Measurements from ENCODE around the gene TRIM8. TPM values are rescaled to one million over a fixed set of nuclear protein-coding genes. Genes with fewer than 3 reads are reported as not detected.

Gene TRIM8
- 44.4 TPM for total RNA-seq

- Histone ChIP-seq H3K4me3 (ENCODE audit: low read length in 3 of 3) (peak within 1 kb of the TSS; percentile 79 to 97 (median 81)), H3K27ac (ENCODE audit: low read depth, low read length) (peak within 1 kb of the TSS; percentile 98), H3K9me3 (ENCODE audit: control insufficient read depth in 3 of 3, low read length in 3 of 3) (no peaks in the 10 kb centered on the region), H3K36me3 (ENCODE audit: control insufficient read depth in 3 of 3, insufficient read depth in 3 of 3, low read length in 3 of 3) (peaks cover 0 to 10% (median 6%) of the 10 kb centered on the region in 3 donors), H3K27me3 (ENCODE audit: control insufficient read depth in 3 of 3, insufficient read depth in 3 of 3, low read length in 3 of 3) (no peaks in the 10 kb centered on the region), H3K4me1 (ENCODE audit: control insufficient read depth in 3 of 3, insufficient read depth in 3 of 3, low read length in 3 of 3) (peaks cover 31 to 46% (median 40%) of the 10 kb centered on the region in 3 donors), H3K9ac (ENCODE audit: low read depth in 1 of 3, low read length in 3 of 3) (peak within 1 kb of the TSS; percentile 95 to 100 (median 98))
These were observed at the start of gene TRIM8 for GRCh38 chr10:102644066-102644645. TRIM8 (plus strand) TSS chr10:102644479; CDS start chr10:102644618, 139 bp downstream.

GRCh38 chr10:102595293-102595692 lies 49.0 kb upstream of the TRIM8 start:
- no peak overlapping the region for H3K4me3 ChIP-seq (ENCODE audit: low read length in 3 of 3)
- no peaks in the 10 kb centered on the region for H3K27me3 ChIP-seq (ENCODE audit: control insufficient read depth in 3 of 3, insufficient read depth in 3 of 3, low read length in 3 of 3)
- H3K4me1 ChIP-seq (ENCODE audit: control insufficient read depth in 3 of 3, insufficient read depth in 3 of 3, low read length in 3 of 3), result peaks cover 39 to 52% (median 47%) of the 10 kb centered on the region in 3 donors
- H3K9me3 ChIP-seq (ENCODE audit: control insufficient read depth in 3 of 3, low read length in 3 of 3), result no peaks in the 10 kb centered on the region
- no peak overlapping the region for H3K27ac ChIP-seq (ENCODE audit: low read depth, low read length)
- H3K9ac ChIP-seq (ENCODE audit: low read depth in 1 of 3, low read length in 3 of 3), result peak overlapping the region; percentile 3 to 58 (median 57)
- H3K36me3 ChIP-seq (ENCODE audit: control insufficient read depth in 3 of 3, insufficient read depth in 3 of 3, low read length in 3 of 3), result peaks cover 4 to 29% (median 13%) of the 10 kb centered on the region in 3 donors

- Histone ChIP-seq H3K27ac (ENCODE audit: low read depth, low read length) (no peak overlapping the region), H3K27me3 (ENCODE audit: control insufficient read depth in 3 of 3, insufficient read depth in 3 of 3, low read length in 3 of 3) (no peaks in the 10 kb centered on the region), H3K4me3 (ENCODE audit: low read length in 3 of 3) (no peak overlapping the region), H3K9me3 (ENCODE audit: control insufficient read depth in 3 of 3, low read length in 3 of 3) (no peaks in the 10 kb centered on the region), H3K36me3 (ENCODE audit: control insufficient read depth in 3 of 3, insufficient read depth in 3 of 3, low read length in 3 of 3) (peaks cover 4 to 29% (median 13%) of the 10 kb centered on the region in 3 donors), H3K9ac (ENCODE audit: low read depth in 1 of 3, low read length in 3 of 3) (peak overlapping the region in 2 of 3 donors; percentile 3), H3K4me1 (ENCODE audit: control insufficient read depth in 3 of 3, insufficient read depth in 3 of 3, low read length in 3 of 3) (peaks cover 45 to 58% (median 53%) of the 10 kb centered on the region in 3 donors)
These were observed 48.4 kb upstream of the TRIM8 start for GRCh38 chr10:102595897-102596296.

- Histone ChIP-seq H3K4me3 (ENCODE audit: low read length in 3 of 3) (peak overlapping the region in 1 of 3 donors; percentile 25), H3K9me3 (ENCODE audit: control insufficient read depth in 3 of 3, low read length in 3 of 3) (no peaks in the 10 kb centered on the region), H3K27ac (ENCODE audit: low read depth, low read length) (peak overlapping the region; percentile 21), H3K36me3 (ENCODE audit: control insufficient read depth in 3 of 3, insufficient read depth in 3 of 3, low read length in 3 of 3) (peaks cover 4 to 29% (median 13%) of the 10 kb centered on the region in 3 donors), H3K4me1 (ENCODE audit: control insufficient read depth in 3 of 3, insufficient read depth in 3 of 3, low read length in 3 of 3) (peaks cover 52 to 65% (median 60%) of the 10 kb centered on the region in 3 donors), H3K9ac (ENCODE audit: low read depth in 1 of 3, low read length in 3 of 3) (peak overlapping the region in 2 of 3 donors; percentile 30 to 60), H3K27me3 (ENCODE audit: control insufficient read depth in 3 of 3, insufficient read depth in 3 of 3, low read length in 3 of 3) (no peaks in the 10 kb centered on the region)
These were observed 47.7 kb upstream of the TRIM8 start for GRCh38 chr10:102596506-102596971.

- Histone ChIP-seq H3K4me3 (ENCODE audit: low read length in 3 of 3) (peak overlapping the region in 1 of 3 donors; percentile 25), H3K9ac (ENCODE audit: low read depth in 1 of 3, low read length in 3 of 3) (peak overlapping the region in 2 of 3 donors; percentile 30 to 60), H3K36me3 (ENCODE audit: control insufficient read depth in 3 of 3, insufficient read depth in 3 of 3, low read length in 3 of 3) (peaks cover 4 to 29% (median 13%) of the 10 kb centered on the region in 3 donors), H3K9me3 (ENCODE audit: control insufficient read depth in 3 of 3, low read length in 3 of 3) (no peaks in the 10 kb centered on the region), H3K27ac (ENCODE audit: low read depth, low read length) (peak overlapping the region; percentile 21), H3K27me3 (ENCODE audit: control insufficient read depth in 3 of 3, insufficient read depth in 3 of 3, low read length in 3 of 3) (no peaks in the 10 kb centered on the region), H3K4me1 (ENCODE audit: control insufficient read depth in 3 of 3, insufficient read depth in 3 of 3, low read length in 3 of 3) (peaks cover 60 to 73% (median 68%) of the 10 kb centered on the region in 3 donors)
These were observed 46.9 kb upstream of the TRIM8 start for GRCh38 chr10:102597131-102597991.

- Histone ChIP-seq H3K4me1 (ENCODE audit: control insufficient read depth in 3 of 3, insufficient read depth in 3 of 3, low read length in 3 of 3) (peaks cover 69 to 77% (median 77%) of the 10 kb centered on the region in 3 donors), H3K27ac (ENCODE audit: low read depth, low read length) (peak overlapping the region; percentile 13), H3K9me3 (ENCODE audit: control insufficient read depth in 3 of 3, low read length in 3 of 3) (no peaks in the 10 kb centered on the region)
These were observed 46.0 kb upstream of the TRIM8 start for GRCh38 chr10:102598243-102598642.

GRCh38 chr10:102599565-102600327 lies 44.5 kb upstream of the TRIM8 start:
- H3K27ac ChIP-seq (ENCODE audit: low read depth, low read length), result peak overlapping the region; percentile 39
- H3K9ac ChIP-seq (ENCODE audit: low read depth in 1 of 3, low read length in 3 of 3), result peak overlapping the region in 2 of 3 donors; percentile 62 to 63
- no peaks in the 10 kb centered on the region for H3K27me3 ChIP-seq (ENCODE audit: control insufficient read depth in 3 of 3, insufficient read depth in 3 of 3, low read length in 3 of 3)
- peaks cover 84 to 92% (median 91%) of the 10 kb centered on the region in 3 donors for H3K4me1 ChIP-seq (ENCODE audit: control insufficient read depth in 3 of 3, insufficient read depth in 3 of 3, low read length in 3 of 3)
- no peak overlapping the region for H3K4me3 ChIP-seq (ENCODE audit: low read length in 3 of 3)
- H3K9me3 ChIP-seq (ENCODE audit: control insufficient read depth in 3 of 3, low read length in 3 of 3), result no peaks in the 10 kb centered on the region
- H3K36me3 ChIP-seq (ENCODE audit: control insufficient read depth in 3 of 3, insufficient read depth in 3 of 3, low read length in 3 of 3), result peaks cover 0 to 22% (median 9%) of the 10 kb centered on the region in 3 donors

More at GRCh38 chr10:102598243-102598642, 46.0 kb upstream of the TRIM8 start:
- peaks cover 4 to 29% (median 13%) of the 10 kb centered on the region in 3 donors for H3K36me3 ChIP-seq (ENCODE audit: control insufficient read depth in 3 of 3, insufficient read depth in 3 of 3, low read length in 3 of 3)
- no peak overlapping the region for H3K9ac ChIP-seq (ENCODE audit: low read depth in 1 of 3, low read length in 3 of 3)
- no peak overlapping the region for H3K4me3 ChIP-seq (ENCODE audit: low read length in 3 of 3)
- no peaks in the 10 kb centered on the region for H3K27me3 ChIP-seq (ENCODE audit: control insufficient read depth in 3 of 3, insufficient read depth in 3 of 3, low read length in 3 of 3)

- Histone ChIP-seq H3K27ac (ENCODE audit: low read depth, low read length) (peak overlapping the region; percentile 73), H3K9ac (ENCODE audit: low read depth in 1 of 3, low read length in 3 of 3) (peak overlapping the region; percentile 3 to 62 (median 54)), H3K36me3 (ENCODE audit: control insufficient read depth in 3 of 3, insufficient read depth in 3 of 3, low read length in 3 of 3) (peaks cover 0 to 22% (median 9%) of the 10 kb centered on the region in 3 donors), H3K27me3 (ENCODE audit: control insufficient read depth in 3 of 3, insufficient read depth in 3 of 3, low read length in 3 of 3) (no peaks in the 10 kb centered on the region), H3K4me3 (ENCODE audit: low read length in 3 of 3) (peak overlapping the region in 1 of 3 donors; percentile 49), H3K9me3 (ENCODE audit: control insufficient read depth in 3 of 3, low read length in 3 of 3) (no peaks in the 10 kb centered on the region), H3K4me1 (ENCODE audit: control insufficient read depth in 3 of 3, insufficient read depth in 3 of 3, low read length in 3 of 3) (peaks cover 83 to 92% (median 89%) of the 10 kb centered on the region in 3 donors)
These were observed 43.5 kb upstream of the TRIM8 start for GRCh38 chr10:102600816-102601215.

- Histone ChIP-seq H3K9ac (ENCODE audit: low read depth in 1 of 3, low read length in 3 of 3) (no peak overlapping the region), H3K4me1 (ENCODE audit: control insufficient read depth in 3 of 3, insufficient read depth in 3 of 3, low read length in 3 of 3) (peaks cover 76 to 88% (median 81%) of the 10 kb centered on the region in 3 donors), H3K4me3 (ENCODE audit: low read length in 3 of 3) (peak overlapping the region in 1 of 3 donors; percentile 4), H3K27me3 (ENCODE audit: control insufficient read depth in 3 of 3, insufficient read depth in 3 of 3, low read length in 3 of 3) (no peaks in the 10 kb centered on the region), H3K27ac (ENCODE audit: low read depth, low read length) (peak overlapping the region; percentile 73), H3K9me3 (ENCODE audit: control insufficient read depth in 3 of 3, low read length in 3 of 3) (no peaks in the 10 kb centered on the region), H3K36me3 (ENCODE audit: control insufficient read depth in 3 of 3, insufficient read depth in 3 of 3, low read length in 3 of 3) (peaks cover 0 to 22% (median 9%) of the 10 kb centered on the region in 3 donors)
These were observed 42.6 kb upstream of the TRIM8 start for GRCh38 chr10:102601639-102602038.
